Fibroblast of lung (primary cell): ENCODE data around the gene SYNM. TPM values are rescaled to one million over a fixed set of nuclear protein-coding genes. Genes with fewer than 3 reads are reported as not detected.

Source experiments
- DNase-seq, 2 donors: peaks; one replicate each; pipeline versions ENCODE4 v3.0.0 to v3.0.0-alpha.2; 2010; ENCODE audit warnings: low read depth in 2 of 2
- H2AFZ ChIP-seq: 2 replicates; pipeline ENCODE4 v1.5.1; 2012; ENCODE audit warnings: low read length, control low read depth, inconsistent platforms
- H3K27ac ChIP-seq: 2 replicates; pipeline ENCODE4 v1.5.1; 2011; ENCODE audit warnings: low read length, control low read depth; ENCODE audit not compliant: insufficient read depth
- H3K27me3 ChIP-seq: 2 replicates; pipeline ENCODE4 v1.5.1; 2011; ENCODE audit warnings: mild to moderate bottlenecking, low read length; ENCODE audit not compliant: control insufficient read depth, insufficient read depth
- H3K36me3 ChIP-seq: 2 replicates; pipeline ENCODE4 v1.5.1; 2011; ENCODE audit warnings: low read length; ENCODE audit not compliant: control insufficient read depth, insufficient read depth
- H3K4me1 ChIP-seq: 2 replicates; pipeline ENCODE4 v1.5.1; 2011; ENCODE audit warnings: low read length; ENCODE audit not compliant: control insufficient read depth, insufficient read depth; ENCODE audit errors: extremely low read depth
- H3K4me2 ChIP-seq: 2 replicates; pipeline ENCODE4 v1.5.1; 2011; ENCODE audit warnings: low read length, control low read depth; ENCODE audit not compliant: insufficient read depth; ENCODE audit errors: extremely low read depth
- H3K4me3 ChIP-seq, 4 experiments: fragments of 200-600 bp in 1 of 4; sonication (generic) in 1 of 4; replicated peaks in 1 of 4; 2 replicates each; pipeline ENCODE4 v1.5.1; 2011 to 2016; ENCODE audit warnings: low read length in 4 of 4, low read depth in 3 of 4, mild to moderate bottlenecking in 3 of 4, control low read depth in 2 of 4, inconsistent platforms in 1 of 4, mixed read lengths in 1 of 4; ENCODE audit not compliant: insufficient read depth in 1 of 4; ENCODE audit errors: control extremely low read depth in 1 of 4
- H3K79me2 ChIP-seq: 2 replicates; pipeline ENCODE4 v1.5.1; 2012; ENCODE audit warnings: mild to moderate bottlenecking, low read length, inconsistent platforms; ENCODE audit not compliant: control insufficient read depth, insufficient read depth
- H3K9ac ChIP-seq: 2 replicates; pipeline ENCODE4 v1.5.1; 2011; ENCODE audit warnings: mild to moderate bottlenecking, low read length, control low read depth; ENCODE audit not compliant: insufficient read depth
- H3K9me3 ChIP-seq: 2 replicates; pipeline ENCODE4 v1.5.1; 2012; ENCODE audit warnings: low read depth, low read length; ENCODE audit not compliant: control insufficient read depth, insufficient read depth
- H4K20me1 ChIP-seq: 2 replicates; pipeline ENCODE4 v1.5.1; 2011; ENCODE audit warnings: low read length; ENCODE audit not compliant: control insufficient read depth, insufficient read depth; ENCODE audit errors: extremely low read depth
- EZH2 ChIP-seq: IDR thresholded peaks from 2 replicates; pipeline ENCODE4 v1.5.1; 2012; ENCODE audit warnings: low read length, control low read depth, mild to moderate bottlenecking; ENCODE audit errors: missing control alignments
- polyA plus RNA-seq, 2 donors: library from polyadenylated mRNA; depleted of rRNA in 1 of 2; stranded (reverse) in 1 of 2; unstranded in 1 of 2; fragments of >200 nt; gene quantifications; 2 replicates each; pipeline ENCODE4 v1.2.1, GENCODE V29; 2011 to 2012; ENCODE audit warnings: missing spikeins in 1 of 2
- total RNA-seq: library from RNA; depleted of rRNA; stranded (reverse); fragments of >200 nt; gene quantifications from 2 replicates; pipeline ENCODE4 v1.2.1, GENCODE V29; 2014
- TF ChIP-seq, protein P1 (sequence below), 2 donors: IDR thresholded peaks in 1 of 2; conservative IDR thresholded peaks in 1 of 2; 1 replicate in 1 of 2; 2 replicates in 1 of 2; pipeline ENCODE4 v1.5.1; 2011 to 2012; ENCODE audit warnings: low read length in 2 of 2, control low read depth in 1 of 2, inconsistent platforms in 1 of 2, low read depth in 1 of 2, mild to moderate bottlenecking in 1 of 2

Gene SYNM
- total and polyA plus RNA-seq, 2 donors (not counting 1 experiment from before 2014, with no cell fraction given): 1.8 to 8.6 TPM

DNA sequence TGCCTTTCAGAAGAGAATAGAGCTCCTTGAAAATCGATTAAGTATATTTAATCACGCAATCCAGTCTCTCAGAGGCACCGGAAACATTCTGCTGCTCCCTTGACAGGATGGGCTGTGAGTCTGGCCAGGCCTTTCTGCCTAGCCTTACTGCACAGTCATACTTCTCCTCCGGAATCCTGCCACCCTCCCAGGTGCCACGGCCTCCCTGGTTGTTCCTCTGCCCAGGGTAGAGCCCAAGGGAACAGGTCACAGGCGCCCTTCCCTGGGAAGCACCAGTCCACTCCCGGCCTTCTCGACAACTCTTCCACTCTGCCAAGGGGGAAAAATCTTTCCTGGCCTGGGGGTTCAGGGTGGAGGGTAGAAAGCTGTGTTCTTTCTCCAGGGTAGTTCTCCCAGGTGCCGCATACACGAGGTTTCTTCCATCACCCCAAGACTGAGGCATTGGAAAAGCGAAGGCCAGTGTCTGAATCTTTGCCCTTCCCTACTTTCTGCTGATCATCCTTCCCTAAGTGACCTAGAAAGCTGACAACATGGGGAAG lies 17.4 kb upstream of the SYNM start:
- no peak overlapping the region for H3K4me2 ChIP-seq

DNA sequence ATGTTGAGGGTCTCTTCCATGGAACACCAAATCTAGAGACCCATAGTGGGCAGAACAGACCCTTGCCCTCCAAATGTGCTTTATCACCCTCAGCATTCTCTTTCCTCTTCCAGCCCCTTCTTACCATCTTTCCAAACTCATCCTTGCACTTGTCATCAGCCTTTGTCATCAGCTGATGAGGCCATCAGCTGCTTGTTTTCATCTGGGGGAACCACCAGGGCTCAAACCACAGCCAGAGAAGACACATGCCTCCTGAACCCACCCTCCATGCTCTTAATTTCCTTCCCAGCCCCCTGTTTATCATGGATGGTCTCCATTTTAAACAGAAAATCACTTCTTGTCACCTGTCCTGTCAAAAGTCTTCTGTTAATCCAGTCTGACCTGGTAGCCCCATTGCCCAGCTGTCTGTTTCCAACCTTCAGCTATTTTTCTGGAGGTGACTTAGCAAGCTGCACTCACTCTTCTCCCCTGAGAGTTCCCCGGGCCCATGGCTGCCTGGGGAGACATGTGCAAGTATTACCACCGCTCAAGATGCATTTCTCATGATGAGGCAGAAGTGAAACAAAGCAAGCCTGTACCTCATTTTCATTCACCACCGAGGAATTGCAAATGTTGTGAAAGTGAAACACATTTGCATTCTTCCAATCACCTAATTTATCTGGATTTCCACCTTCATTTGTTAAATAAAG lies 14.7 kb upstream of the SYNM start:
- no peak for TF ChIP-seq EZH2
- TF ChIP-seq, protein P1, sequence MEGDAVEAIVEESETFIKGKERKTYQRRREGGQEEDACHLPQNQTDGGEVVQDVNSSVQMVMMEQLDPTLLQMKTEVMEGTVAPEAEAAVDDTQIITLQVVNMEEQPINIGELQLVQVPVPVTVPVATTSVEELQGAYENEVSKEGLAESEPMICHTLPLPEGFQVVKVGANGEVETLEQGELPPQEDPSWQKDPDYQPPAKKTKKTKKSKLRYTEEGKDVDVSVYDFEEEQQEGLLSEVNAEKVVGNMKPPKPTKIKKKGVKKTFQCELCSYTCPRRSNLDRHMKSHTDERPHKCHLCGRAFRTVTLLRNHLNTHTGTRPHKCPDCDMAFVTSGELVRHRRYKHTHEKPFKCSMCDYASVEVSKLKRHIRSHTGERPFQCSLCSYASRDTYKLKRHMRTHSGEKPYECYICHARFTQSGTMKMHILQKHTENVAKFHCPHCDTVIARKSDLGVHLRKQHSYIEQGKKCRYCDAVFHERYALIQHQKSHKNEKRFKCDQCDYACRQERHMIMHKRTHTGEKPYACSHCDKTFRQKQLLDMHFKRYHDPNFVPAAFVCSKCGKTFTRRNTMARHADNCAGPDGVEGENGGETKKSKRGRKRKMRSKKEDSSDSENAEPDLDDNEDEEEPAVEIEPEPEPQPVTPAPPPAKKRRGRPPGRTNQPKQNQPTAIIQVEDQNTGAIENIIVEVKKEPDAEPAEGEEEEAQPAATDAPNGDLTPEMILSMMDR (conservative IDR thresholded peaks at IDR 0.05 in 1 of 2, IDR thresholded peaks at IDR 0.05 in 1 of 2; ENCODE audit: low read depth in 1 of 2, low read length in 2 of 2): no peak

More for the DNA sequence above, 17.4 kb upstream of the SYNM start:
- TF ChIP-seq, protein P1 (conservative IDR thresholded peaks at IDR 0.05 in 1 of 2, IDR thresholded peaks at IDR 0.05 in 1 of 2; ENCODE audit: low read depth in 1 of 2, low read length in 2 of 2): no peak
- no peak for TF ChIP-seq EZH2
- no peak for DNase-seq
- Histone ChIP-seq H3K4me1 (no peaks in the 10 kb centered on the region), H3K36me3 (no peaks in the 10 kb centered on the region), H3K27ac (no peak overlapping the region), H3K9me3 (no peaks in the 10 kb centered on the region), H2AFZ (no peak overlapping the region), H3K27me3 (no peaks in the 10 kb centered on the region), H3K4me3 (no peak overlapping the region), H3K79me2 (no peaks in the 10 kb centered on the region), H4K20me1 (no peaks in the 10 kb centered on the region), H3K9ac (no peak overlapping the region)

DNA sequence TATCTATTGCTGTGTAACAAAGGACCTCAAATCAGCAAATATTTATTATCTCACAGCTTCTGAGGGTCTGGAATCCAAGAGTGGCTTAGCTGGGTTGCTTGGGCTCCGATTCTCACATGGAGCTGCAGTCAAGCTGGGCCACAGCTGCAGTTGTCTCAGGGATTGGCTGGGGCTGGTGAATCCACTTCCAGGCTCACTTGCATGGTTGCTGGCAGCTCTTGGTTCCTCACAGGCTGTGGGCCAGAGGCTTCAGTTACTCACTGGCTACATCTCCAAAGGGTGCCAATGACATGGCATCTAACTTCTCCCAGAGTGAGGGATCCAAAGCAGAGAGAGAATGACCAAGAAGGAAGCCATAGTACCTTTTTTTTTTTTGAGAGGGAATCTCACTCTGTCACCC lies 13.9 kb upstream of the SYNM start:
- Histone ChIP-seq H3K4me3 (no peak overlapping the region), H2AFZ (no peak overlapping the region), H3K9me3 (no peaks in the 10 kb centered on the region), H3K4me1 (no peaks in the 10 kb centered on the region), H3K79me2 (no peaks in the 10 kb centered on the region), H3K4me2 (no peak overlapping the region), H3K36me3 (no peaks in the 10 kb centered on the region), H4K20me1 (no peaks in the 10 kb centered on the region), H3K27me3 (no peaks in the 10 kb centered on the region), H3K27ac (no peak overlapping the region), H3K9ac (no peak overlapping the region)
- TF ChIP-seq EZH2: no peak
- TF ChIP-seq, protein P1 (conservative IDR thresholded peaks at IDR 0.05 in 1 of 2, IDR thresholded peaks at IDR 0.05 in 1 of 2; ENCODE audit: low read depth in 1 of 2, low read length in 2 of 2): no peak
- no peak for DNase-seq

More for the DNA sequence above, 14.7 kb upstream of the SYNM start:
- Histone ChIP-seq H3K27me3 (no peaks in the 10 kb centered on the region), H3K4me3 (no peak overlapping the region), H3K9ac (no peak overlapping the region), H3K4me2 (no peak overlapping the region), H3K79me2 (no peaks in the 10 kb centered on the region), H2AFZ (no peak overlapping the region), H3K4me1 (no peaks in the 10 kb centered on the region), H4K20me1 (no peaks in the 10 kb centered on the region), H3K36me3 (no peaks in the 10 kb centered on the region), H3K9me3 (no peaks in the 10 kb centered on the region), H3K27ac (no peak overlapping the region)
- DNase-seq: peak in 1 of 2 donors; percentile 8
